PC-3 (cell line): ENCODE results near the gene SPEN. TPM values are rescaled to one million over a fixed set of nuclear protein-coding genes. Genes with fewer than 3 reads are reported as not detected.

Experiments
- ATAC-seq: fragments of 200-7000 bp; cut with Tn5 transposase; 2 replicates; pipeline ENCODE4 v1.9.1; 2020; ENCODE audit warnings: mild to moderate bottlenecking, moderate library complexity
- BruUV-seq: library from RNA; stranded (reverse); fragments of 400-500 nt; replicated peaks from 2 replicates; lab custom pipeline; 2021; lab: Mats Ljungman, UMichigan
- CTCF ChIA-PET: fragments of 300-600 bp; sonication (Branson Sonifier 250); formaldehyde crosslinking; loops from one replicate; lab custom pipeline; 2022; ENCODE audit warnings: antibody characterized with exemption; lab: Charles Lee
- POLR2A ChIA-PET: fragments of 300-600 bp; sonication (Branson Sonifier 250); formaldehyde crosslinking; loops from one replicate; lab custom pipeline; 2022; ENCODE audit warnings: antibody characterized with exemption; ENCODE audit not compliant: unreplicated experiment; lab: Charles Lee
- DNase-seq: peaks from one replicate; pipeline ENCODE4 v3.0.0-alpha.2; 2015
- H2AFZ ChIP-seq: fragments of 300-600 bp; sonication (generic); 2 replicates; pipeline ENCODE4 v1.6.0; 2016; ENCODE audit warnings: antibody characterized with exemption, low read length
- H3F3A ChIP-seq: fragments of 300-600 bp; sonication (generic); one replicate; pipeline ENCODE4 v1.6.0; 2017; ENCODE audit warnings: antibody characterized with exemption, low read length, control low read depth, mild to moderate bottlenecking; ENCODE audit not compliant: unreplicated experiment
- H3K27ac ChIP-seq: fragments of 300-600 bp; sonication (generic); 2 replicates; pipeline ENCODE4 v1.5.1; 2016; ENCODE audit warnings: mild to moderate bottlenecking, low read length
- H3K27me3 ChIP-seq: fragments of 300-600 bp; sonication (generic); 2 replicates; pipeline ENCODE4 v1.6.1; 2016; ENCODE audit warnings: low read length, mixed read lengths
- H3K36me3 ChIP-seq: fragments of 300-600 bp; sonication (generic); 2 replicates; pipeline ENCODE4 v1.6.1; 2016; ENCODE audit warnings: low read depth, mixed run types, low read length, mixed read lengths
- H3K4me1 ChIP-seq: fragments of 300-600 bp; sonication (generic); 2 replicates; pipeline ENCODE4 v1.5.1; 2016; ENCODE audit warnings: low read length; ENCODE audit not compliant: insufficient read depth
- H3K4me2 ChIP-seq: fragments of 300-600 bp; sonication (generic); 2 replicates; pipeline ENCODE4 v1.6.0; 2016; ENCODE audit warnings: low read length
- H3K4me3 ChIP-seq: fragments of 300-600 bp; sonication (generic); 2 replicates; pipeline ENCODE4 v1.5.1; 2016; ENCODE audit warnings: mild to moderate bottlenecking, low read length, mixed read lengths
- H3K79me2 ChIP-seq: fragments of 300-600 bp; sonication (generic); 2 replicates; pipeline ENCODE4 v1.6.1; 2017; ENCODE audit warnings: low read length, mixed read lengths
- H3K9ac ChIP-seq: fragments of 300-600 bp; sonication (generic); 2 replicates; pipeline ENCODE4 v1.6.0; 2016; ENCODE audit warnings: mild to moderate bottlenecking, low read length
- H3K9me2 ChIP-seq: fragments of 300-600 bp; sonication (generic); replicated peaks from 2 replicates; pipeline ENCODE4 v1.6.1; 2016; ENCODE audit warnings: mixed run types, low read length, mixed read lengths
- H3K9me3 ChIP-seq: fragments of 300-600 bp; sonication (generic); 2 replicates; pipeline ENCODE4 v1.6.1; 2016; ENCODE audit warnings: low read length, mixed read lengths
- H4K20me1 ChIP-seq: fragments of 300-600 bp; sonication (generic); 2 replicates; pipeline ENCODE4 v1.6.1; 2016; ENCODE audit warnings: low read length, mixed read lengths
- CTCF ChIP-seq: fragments of 300-600 bp; sonication (generic); conservative IDR thresholded peaks from 2 replicates; pipeline ENCODE4 v1.5.1; 2017; ENCODE audit warnings: antibody characterized with exemption, low read depth, mild to moderate bottlenecking, low read length
- EZH2 ChIP-seq: fragments of 300-600 bp; sonication (generic); IDR thresholded peaks from one replicate; pipeline ENCODE4 v1.6.1; 2017; ENCODE audit warnings: antibody characterized with exemption, mild to moderate bottlenecking, low read length; ENCODE audit not compliant: unreplicated experiment
- EZH2phosphoT487 ChIP-seq: fragments of 300-600 bp; sonication (generic); IDR thresholded peaks from 2 replicates; pipeline ENCODE4 v1.6.1; 2018; ENCODE audit warnings: mild to moderate bottlenecking, antibody characterized with exemption, low read length, borderline replicate concordance
- intact Hi-C: fragments of 100-400 bp; cut with micrococcal nuclease; formaldehyde crosslinking; loops from 2 replicates; pipeline ENCODE4 v1.9.0; 2023
- total RNA-seq: library from RNA; depleted of rRNA; stranded (reverse); fragments of >200 nt; gene quantifications from 2 replicates; pipeline ENCODE4 v1.2.3, GENCODE V29; 2014

SPEN gene
- total RNA-seq, 1 experiment from 2014 or later = 26.7 TPM

GRCh38 chr1:15959827-15960446 is 112.4 kb downstream of the SPEN start:
- no peak overlapping the region for H3K4me2 ChIP-seq
- CTCF ChIA-PET = no interaction called here
- H3K36me3 ChIP-seq = peaks cover under 1% of the 10 kb centered on the region; the same call in 1 of the 2 replicates
- no peak for ATAC-seq
- H3K9me2 ChIP-seq = no peaks in the 10 kb centered on the region
- TF ChIP-seq CTCF (no peak), EZH2phosphoT487 (no peak), EZH2 (no peak)
- no TSS peak for BruUV-seq
- H4K20me1 ChIP-seq = no peaks in the 10 kb centered on the region; the same call in 1 of the 2 replicates
- DNase-seq = no peak
- peaks cover 11% of the 10 kb centered on the region for H3K4me1 ChIP-seq
- H3K79me2 ChIP-seq = peaks cover 67% of the 10 kb centered on the region
- no peak overlapping the region for H2AFZ ChIP-seq
- no peaks in the 10 kb centered on the region for H3K27me3 ChIP-seq
- H3F3A ChIP-seq = no peaks in the 10 kb centered on the region
- H3K9me3 ChIP-seq = no peaks in the 10 kb centered on the region
- no peak overlapping the region for H3K9ac ChIP-seq
- H3K4me3 ChIP-seq = no peak overlapping the region
- POLR2A ChIA-PET = no interaction called here
- no peak overlapping the region for H3K27ac ChIP-seq
- intact Hi-C loops = no loop called here

GRCh38 chr1:15960808-15961207 is 113.3 kb downstream of the SPEN start:
- Histone ChIP-seq H3K4me2 (no peak overlapping the region), H3K79me2 (peaks cover 67% of the 10 kb centered on the region), H3F3A (no peaks in the 10 kb centered on the region), H4K20me1 (no peaks in the 10 kb centered on the region; the same call in 1 of the 2 replicates), H3K4me3 (no peak overlapping the region), H3K4me1 (peaks cover 11% of the 10 kb centered on the region), H2AFZ (no peak overlapping the region), H3K9ac (no peak overlapping the region), H3K9me3 (no peaks in the 10 kb centered on the region), H3K27ac (no peak overlapping the region), H3K36me3 (peaks cover 7% of the 10 kb centered on the region), H3K27me3 (no peaks in the 10 kb centered on the region), H3K9me2 (no peaks in the 10 kb centered on the region)
- no peak for DNase-seq
- TF ChIP-seq EZH2 (no peak), EZH2phosphoT487 (no peak)
- ChIA-PET POLR2A (no interaction called here), CTCF (no interaction called here)
- intact Hi-C loops = no loop called here
- no TSS peak for BruUV-seq
- ATAC-seq = no peak

- H3K36me3 ChIP-seq = peaks cover 7% of the 10 kb centered on the region
- H3K4me2 ChIP-seq = no peak overlapping the region
- no peak overlapping the region for H3K4me3 ChIP-seq
- no peaks in the 10 kb centered on the region for H3K27me3 ChIP-seq
- TF ChIP-seq EZH2 = no peak
- TF ChIP-seq CTCF = no peak
- no peak for TF ChIP-seq EZH2phosphoT487
- no peaks in the 10 kb centered on the region for H3F3A ChIP-seq
- H3K9ac ChIP-seq = no peak overlapping the region
- BruUV-seq = no TSS peak
- no peak overlapping the region for H2AFZ ChIP-seq
- peaks cover 11% of the 10 kb centered on the region for H3K4me1 ChIP-seq
- DNase-seq (no peak), ATAC-seq (no peak)
- H3K27ac ChIP-seq = no peak overlapping the region
- ChIA-PET CTCF (interaction anchor here (0.5 kb wide), 1 partner anchor 193 kb away, joined by 4 read pairs; no protein-coding TSS in a partner anchor), POLR2A (no interaction called here)
- intact Hi-C loops = no loop called here
- no peaks in the 10 kb centered on the region for H3K9me2 ChIP-seq
- H3K9me3 ChIP-seq = no peaks in the 10 kb centered on the region
- H4K20me1 ChIP-seq = no peaks in the 10 kb centered on the region; the same call in 1 of the 2 replicates
- H3K79me2 ChIP-seq = peaks cover 67% of the 10 kb centered on the region
Observed at GRCh38 chr1:15961492-15961891, 114.0 kb downstream of the SPEN start.
